ENCODE measurements around the gene LRRC14B. TPM values are rescaled to one million over a fixed set of nuclear protein-coding genes. Genes with fewer than 3 reads are reported as not detected.

LRRC14B gene
- total and polyA plus RNA-seq, 2 experiments from 2014 or later = not detected

- H3K27ac Mint-ChIP-seq = no peak overlapping the region
- H3F3A ChIP-seq (replicated peaks; ENCODE audit: low read depth) = peaks cover 3% of the 10 kb centered on the region; the same call in 1 of the 2 replicates
- H3K27me3 ChIP-seq (ENCODE audit: insufficient read depth) = no peaks in the 10 kb centered on the region
- no peaks in the 10 kb centered on the region; the same call in 1 of the 2 replicates for H3K4me1 ChIP-seq (ENCODE audit: insufficient read depth)
- no peaks in the 10 kb centered on the region; the same call in 1 of the 2 replicates for H3K79me2 ChIP-seq (replicated peaks; ENCODE audit: insufficient read depth)
- no peaks in the 10 kb centered on the region for H3K9me3 Mint-ChIP-seq
- no peak for TF ChIP-seq JUNB (IDR thresholded peaks at IDR 0.05; ENCODE audit: unreplicated experiment)
- no peak for TF ChIP-seq ZNF462 (CRISPR knock-in tag; IDR thresholded peaks at IDR 0.05)
- TF ChIP-seq, protein P1, sequence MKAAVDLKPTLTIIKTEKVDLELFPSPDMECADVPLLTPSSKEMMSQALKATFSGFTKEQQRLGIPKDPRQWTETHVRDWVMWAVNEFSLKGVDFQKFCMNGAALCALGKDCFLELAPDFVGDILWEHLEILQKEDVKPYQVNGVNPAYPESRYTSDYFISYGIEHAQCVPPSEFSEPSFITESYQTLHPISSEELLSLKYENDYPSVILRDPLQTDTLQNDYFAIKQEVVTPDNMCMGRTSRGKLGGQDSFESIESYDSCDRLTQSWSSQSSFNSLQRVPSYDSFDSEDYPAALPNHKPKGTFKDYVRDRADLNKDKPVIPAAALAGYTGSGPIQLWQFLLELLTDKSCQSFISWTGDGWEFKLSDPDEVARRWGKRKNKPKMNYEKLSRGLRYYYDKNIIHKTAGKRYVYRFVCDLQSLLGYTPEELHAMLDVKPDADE (IDR thresholded peaks at IDR 0.05) = no peak
- TF ChIP-seq EZH2 (IDR thresholded peaks at IDR 0.05; ENCODE audit: low read depth, unreplicated experiment) = no peak
- no peak for TF ChIP-seq ZNF331 (CRISPR knock-in tag; IDR thresholded peaks at IDR 0.05; ENCODE audit: low read depth)
- no peak for TF ChIP-seq NANOG (IDR thresholded peaks at IDR 0.05; ENCODE audit: borderline replicate concordance)
- TF ChIP-seq POLR2AphosphoS5 (IDR thresholded peaks at IDR 0.05; ENCODE audit: low read depth) = no peak
- TF ChIP-seq ZNF114 (CRISPR knock-in tag; IDR thresholded peaks at IDR 0.05) = no peak
- no peak for TF ChIP-seq STAT1 (IDR thresholded peaks at IDR 0.05; ENCODE audit: unreplicated experiment)
- TF ChIP-seq CTCF (conservative IDR thresholded peaks at IDR 0.05; ENCODE audit: low read depth in 2 of 2) = no peak
- TF ChIP-seq, protein P2, sequence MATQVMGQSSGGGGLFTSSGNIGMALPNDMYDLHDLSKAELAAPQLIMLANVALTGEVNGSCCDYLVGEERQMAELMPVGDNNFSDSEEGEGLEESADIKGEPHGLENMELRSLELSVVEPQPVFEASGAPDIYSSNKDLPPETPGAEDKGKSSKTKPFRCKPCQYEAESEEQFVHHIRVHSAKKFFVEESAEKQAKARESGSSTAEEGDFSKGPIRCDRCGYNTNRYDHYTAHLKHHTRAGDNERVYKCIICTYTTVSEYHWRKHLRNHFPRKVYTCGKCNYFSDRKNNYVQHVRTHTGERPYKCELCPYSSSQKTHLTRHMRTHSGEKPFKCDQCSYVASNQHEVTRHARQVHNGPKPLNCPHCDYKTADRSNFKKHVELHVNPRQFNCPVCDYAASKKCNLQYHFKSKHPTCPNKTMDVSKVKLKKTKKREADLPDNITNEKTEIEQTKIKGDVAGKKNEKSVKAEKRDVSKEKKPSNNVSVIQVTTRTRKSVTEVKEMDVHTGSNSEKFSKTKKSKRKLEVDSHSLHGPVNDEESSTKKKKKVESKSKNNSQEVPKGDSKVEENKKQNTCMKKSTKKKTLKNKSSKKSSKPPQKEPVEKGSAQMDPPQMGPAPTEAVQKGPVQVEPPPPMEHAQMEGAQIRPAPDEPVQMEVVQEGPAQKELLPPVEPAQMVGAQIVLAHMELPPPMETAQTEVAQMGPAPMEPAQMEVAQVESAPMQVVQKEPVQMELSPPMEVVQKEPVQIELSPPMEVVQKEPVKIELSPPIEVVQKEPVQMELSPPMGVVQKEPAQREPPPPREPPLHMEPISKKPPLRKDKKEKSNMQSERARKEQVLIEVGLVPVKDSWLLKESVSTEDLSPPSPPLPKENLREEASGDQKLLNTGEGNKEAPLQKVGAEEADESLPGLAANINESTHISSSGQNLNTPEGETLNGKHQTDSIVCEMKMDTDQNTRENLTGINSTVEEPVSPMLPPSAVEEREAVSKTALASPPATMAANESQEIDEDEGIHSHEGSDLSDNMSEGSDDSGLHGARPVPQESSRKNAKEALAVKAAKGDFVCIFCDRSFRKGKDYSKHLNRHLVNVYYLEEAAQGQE (IDR thresholded peaks at IDR 0.05; ENCODE audit: unreplicated experiment) = no peak
- TF ChIP-seq CREB1 (CRISPR knock-in tag; IDR thresholded peaks at IDR 0.05; ENCODE audit: low read depth) = no peak
- TF ChIP-seq EZH2phosphoT487 (IDR thresholded peaks at IDR 0.05; ENCODE audit: unreplicated experiment) = no peak
- no peak overlapping the region for H3K4me3 Mint-ChIP-seq
- peaks cover 2% of the 10 kb centered on the region; the same call in 1 of the 2 replicates for H4K20me1 ChIP-seq (replicated peaks; ENCODE audit: insufficient read depth)
- no peak overlapping the region for H2AFZ ChIP-seq
- H3K4me3 ChIP-seq = no peak overlapping the region
- H3K36me3 Mint-ChIP-seq (ENCODE audit: low read depth) = peaks cover 15% of the 10 kb centered on the region
- ATAC-seq (no peak), DNase-seq (ENCODE audit: low spot score) (no peak)
- peaks cover 19% of the 10 kb centered on the region for H3K4me1 Mint-ChIP-seq
- peaks cover 13% of the 10 kb centered on the region for H3K27me3 Mint-ChIP-seq (ENCODE audit: insufficient read depth, low read depth, poor library complexity)
- no peaks in the 10 kb centered on the region for H3K36me3 ChIP-seq (ENCODE audit: insufficient read depth)
- no peaks in the 10 kb centered on the region for H3K9me2 ChIP-seq (ENCODE audit: insufficient read depth)
- H3K4me2 ChIP-seq = no peak overlapping the region
- H3K27ac ChIP-seq (ENCODE audit: low read depth) = no peak overlapping the region
Measured at GRCh38 chr5:199197-199949, 8.1 kb downstream of the LRRC14B start.

Measured in GM23338 (cell line).